Sigmoid colon (tissue), 3 donors: Measurements from ENCODE around the gene FSD1.

Source experiments
- POLR2A ChIP-seq, 2 donors: fragments of 450-650 bp; IDR thresholded peaks; one replicate each; pipeline ENCODE4 v1.6.1; 2016; ENCODE audit warnings: antibody characterized with exemption in 2 of 2, mild to moderate bottlenecking in 2 of 2, moderate library complexity in 2 of 2
- TF ChIP-seq, protein P1 (sequence below), 4 experiments: fragments of 450-650 bp in 3 of 4; fragments of 200-600 bp in 1 of 4; IDR thresholded peaks; one replicate each; pipeline ENCODE4 v1.5.1; 2016 to 2019; ENCODE audit warnings: antibody characterized with exemption in 4 of 4, mild to moderate bottlenecking in 3 of 4, moderate library complexity in 2 of 4

DNA sequence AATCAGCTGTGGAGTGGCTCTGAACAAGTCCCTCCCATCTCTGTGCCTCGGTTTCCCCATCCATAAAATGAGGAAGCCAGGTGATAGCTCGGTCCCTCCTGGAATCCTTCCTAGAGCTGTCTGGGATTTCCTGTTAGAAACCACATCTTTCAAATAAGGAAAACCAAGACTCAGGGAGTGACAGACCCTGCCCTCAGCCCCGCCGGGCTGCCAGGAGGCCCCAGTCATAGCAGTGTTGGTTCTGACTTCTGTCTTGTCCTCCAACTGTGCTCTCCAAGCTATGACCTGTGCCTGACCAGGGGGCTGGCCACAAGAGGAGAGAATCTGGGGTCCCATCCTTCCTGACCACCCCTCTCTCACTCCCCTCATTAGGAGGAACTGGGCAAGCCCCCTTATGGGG, 26.4 kb upstream of the FSD1 start:
- TF ChIP-seq, protein P1, sequence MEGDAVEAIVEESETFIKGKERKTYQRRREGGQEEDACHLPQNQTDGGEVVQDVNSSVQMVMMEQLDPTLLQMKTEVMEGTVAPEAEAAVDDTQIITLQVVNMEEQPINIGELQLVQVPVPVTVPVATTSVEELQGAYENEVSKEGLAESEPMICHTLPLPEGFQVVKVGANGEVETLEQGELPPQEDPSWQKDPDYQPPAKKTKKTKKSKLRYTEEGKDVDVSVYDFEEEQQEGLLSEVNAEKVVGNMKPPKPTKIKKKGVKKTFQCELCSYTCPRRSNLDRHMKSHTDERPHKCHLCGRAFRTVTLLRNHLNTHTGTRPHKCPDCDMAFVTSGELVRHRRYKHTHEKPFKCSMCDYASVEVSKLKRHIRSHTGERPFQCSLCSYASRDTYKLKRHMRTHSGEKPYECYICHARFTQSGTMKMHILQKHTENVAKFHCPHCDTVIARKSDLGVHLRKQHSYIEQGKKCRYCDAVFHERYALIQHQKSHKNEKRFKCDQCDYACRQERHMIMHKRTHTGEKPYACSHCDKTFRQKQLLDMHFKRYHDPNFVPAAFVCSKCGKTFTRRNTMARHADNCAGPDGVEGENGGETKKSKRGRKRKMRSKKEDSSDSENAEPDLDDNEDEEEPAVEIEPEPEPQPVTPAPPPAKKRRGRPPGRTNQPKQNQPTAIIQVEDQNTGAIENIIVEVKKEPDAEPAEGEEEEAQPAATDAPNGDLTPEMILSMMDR (IDR thresholded peaks at IDR 0.05) = no peak
- TF ChIP-seq POLR2A (IDR thresholded peaks at IDR 0.05) = no peak
